HCT116 (cell line): ENCODE results near the gene NR2E1. TPM values are rescaled to one million over a fixed set of nuclear protein-coding genes. Genes with fewer than 3 reads are reported as not detected.

Experiments
- ATAC-seq: fragments of 200-7000 bp; cut with Tn5 transposase; 2 replicates; pipeline ENCODE4 v1.9.1; 2020; ENCODE audit warnings: mild to moderate bottlenecking, moderate library complexity
- BruUV-seq: library from RNA; stranded (reverse); fragments of 400-500 nt; replicated peaks from 2 replicates; lab custom pipeline; 2021; lab: Mats Ljungman, UMichigan
- CTCF ChIA-PET: fragments of 300-600 bp; sonication (Branson Sonifier 250); formaldehyde crosslinking; loops from one replicate; lab custom pipeline; 2021; ENCODE audit warnings: antibody characterized with exemption; lab: Charles Lee
- POLR2A ChIA-PET: fragments of 300-600, 350-600 bp; sonication (Branson Sonifier 250); formaldehyde crosslinking; loops from one replicate; lab custom pipeline; 2021; ENCODE audit warnings: antibody characterized with exemption; lab: Charles Lee
- RAD21 ChIA-PET, 2 experiments: fragments of 300-600 bp; sonication (Branson Sonifier 250); formaldehyde crosslinking; loops; one replicate each; lab custom pipeline; 2023; ENCODE audit warnings: low total read pairs in 2 of 2; ENCODE audit not compliant: uncharacterized antibody in 2 of 2, unreplicated experiment in 2 of 2, low non-redundant PET in 1 of 2; lab: Charles Lee
- DNase-seq: peaks from one replicate; pipeline ENCODE4 v3.0.0-alpha.2; 2010; ENCODE audit warnings: low read depth, low spot score
- H2AFZ ChIP-seq: fragments of 200-600 bp; shearing (Covaris generic), sonication (generic); 2 replicates; pipeline ENCODE4 v1.6.1; 2017; ENCODE audit warnings: low read depth, mixed run types, mixed read lengths, antibody characterized with exemption, low read length; ENCODE audit not compliant: poor library complexity, severe bottlenecking
- H3K27ac ChIP-seq: 2 replicates; pipeline ENCODE4 v1.5.1; 2012; ENCODE audit warnings: low read depth, low read length
- H3K27me3 ChIP-seq: fragments of 200-600 bp; sonication (generic); 2 replicates; pipeline ENCODE4 v1.6.1; 2016; ENCODE audit warnings: mixed run types, low read length, mixed read lengths; ENCODE audit not compliant: insufficient read depth
- H3K36me3 ChIP-seq, 2 experiments: fragments of 200-500 bp in 1 of 2; fragments of 200-600 bp in 1 of 2; sonication (Bioruptor generic) in 1 of 2; sonication (generic) in 1 of 2; 2 replicates each; pipeline versions ENCODE4 v1.5.1 to v1.6.1; 2014 to 2016; ENCODE audit warnings: low read length in 2 of 2, inconsistent platforms in 1 of 2, mixed read lengths in 1 of 2, mixed run types in 1 of 2; ENCODE audit not compliant: insufficient read depth in 2 of 2, control insufficient read depth in 1 of 2
- H3K4me1 ChIP-seq, 2 experiments: fragments of 200-600 bp in 1 of 2; sonication (generic) in 1 of 2; 2 replicates each; pipeline versions ENCODE4 v1.5.1 to v1.6.1; 2012 to 2017; ENCODE audit warnings: low read length in 2 of 2, inconsistent platforms in 1 of 2, mild to moderate bottlenecking in 1 of 2, mixed read lengths in 1 of 2, mixed run types in 1 of 2, moderate library complexity in 1 of 2; ENCODE audit not compliant: insufficient read depth in 2 of 2, control insufficient read depth in 1 of 2
- H3K4me2 ChIP-seq: fragments of 200-600 bp; sonication (generic); 2 replicates; pipeline ENCODE4 v1.6.1; 2017; ENCODE audit warnings: mixed run types, low read length, mixed read lengths
- H3K4me3 ChIP-seq, 2 experiments: fragments of 200-600 bp in 1 of 2; sonication (generic) in 1 of 2; replicated peaks in 1 of 2; 2 replicates each; pipeline ENCODE4 v1.5.1; 2011 to 2016; ENCODE audit warnings: low read length in 2 of 2, control low read depth in 1 of 2, low read depth in 1 of 2, mild to moderate bottlenecking in 1 of 2, mixed read lengths in 1 of 2, mixed run types in 1 of 2
- H3K79me2 ChIP-seq: fragments of 200-600 bp; sonication (generic); 2 replicates; pipeline ENCODE4 v1.6.1; 2017; ENCODE audit warnings: mild to moderate bottlenecking, mixed run types, low read length, moderate library complexity, mixed read lengths; ENCODE audit not compliant: insufficient read depth
- H3K9ac ChIP-seq: fragments of 200-600 bp; sonication (generic); 2 replicates; pipeline ENCODE4 v1.6.1; 2016; ENCODE audit warnings: low read length, mixed read lengths
- H3K9me2 ChIP-seq: fragments of 200-600 bp; sonication (generic), shearing (Covaris generic); 2 replicates; pipeline ENCODE4 v1.6.1; 2017; ENCODE audit warnings: mixed run types, mild to moderate bottlenecking, moderate library complexity; ENCODE audit not compliant: insufficient read depth
- H3K9me3 ChIP-seq, 2 experiments: fragments of 200-500 bp in 1 of 2; fragments of 200-600 bp in 1 of 2; sonication (Bioruptor generic) in 1 of 2; sonication (generic) in 1 of 2; 2 replicates each; pipeline ENCODE4 v1.6.1; 2014 to 2017; ENCODE audit warnings: low read length in 2 of 2, mixed read lengths in 2 of 2, inconsistent platforms in 1 of 2, low read depth in 1 of 2, mild to moderate bottlenecking in 1 of 2, mixed run types in 1 of 2, moderate library complexity in 1 of 2; ENCODE audit not compliant: control insufficient read depth in 1 of 2, insufficient read depth in 1 of 2
- H4K20me1 ChIP-seq: fragments of 200-600 bp; sonication (generic), shearing (Covaris generic); 2 replicates; pipeline ENCODE4 v1.6.1; 2017; ENCODE audit warnings: mixed run types, mild to moderate bottlenecking, moderate library complexity; ENCODE audit not compliant: insufficient read depth
- CBX3 ChIP-seq: IDR thresholded peaks from 2 replicates; pipeline ENCODE4 v1.6.1; 2012; ENCODE audit warnings: low read depth
- CEBPB ChIP-seq: IDR thresholded peaks from 2 replicates; pipeline ENCODE4 v1.6.1; 2012; ENCODE audit warnings: low read depth
- EGR1 ChIP-seq: IDR thresholded peaks from 2 replicates; pipeline ENCODE4 v1.6.1; 2012; ENCODE audit warnings: low read depth
- ELF1 ChIP-seq: IDR thresholded peaks from 2 replicates; pipeline ENCODE4 v1.6.1; 2012; ENCODE audit warnings: low read depth, borderline replicate concordance
- EZH2 ChIP-seq: fragments of 200-600 bp; sonication (generic); IDR thresholded peaks from 2 replicates; pipeline ENCODE4 v1.6.1; 2017; ENCODE audit warnings: antibody characterized with exemption, mixed run types
- FOSL1 ChIP-seq: IDR thresholded peaks from 2 replicates; pipeline ENCODE4 v1.6.1; 2012; ENCODE audit warnings: low read depth
- JUND ChIP-seq: IDR thresholded peaks from 2 replicates; pipeline ENCODE4 v1.6.1; 2012
- POLR2A ChIP-seq: IDR thresholded peaks from 2 replicates; pipeline ENCODE4 v1.7.0; 2011; ENCODE audit warnings: borderline replicate concordance; ENCODE audit not compliant: insufficient read depth, insufficient read length; ENCODE audit errors: extremely low read depth
- POLR2AphosphoS5 ChIP-seq: IDR thresholded peaks from 2 replicates; pipeline ENCODE4 v1.6.1; 2011; ENCODE audit warnings: mild to moderate bottlenecking, low read depth, low read length, moderate library complexity
- RAD21 ChIP-seq: IDR thresholded peaks from 2 replicates; pipeline ENCODE4 v1.6.1; 2012; ENCODE audit warnings: low read depth, mild to moderate bottlenecking
- SIN3A ChIP-seq: IDR thresholded peaks from 2 replicates; pipeline ENCODE4 v1.6.1; 2012; ENCODE audit warnings: low read depth
- SRF ChIP-seq: IDR thresholded peaks from 2 replicates; pipeline ENCODE4 v1.6.1; 2012; ENCODE audit warnings: low read depth
- TCF7L2 ChIP-seq: IDR thresholded peaks from 2 replicates; pipeline ENCODE4 v1.7.0; 2011; ENCODE audit warnings: borderline replicate concordance, inconsistent platforms; ENCODE audit not compliant: insufficient read depth, insufficient read length; ENCODE audit errors: extremely low read depth
- ZFX ChIP-seq: fragments of 450-650 bp; IDR thresholded peaks from 2 replicates; pipeline ENCODE4 v1.6.1; 2017
- ZNF274 ChIP-seq: fragments of 200-500 bp; sonication (Bioruptor generic); IDR thresholded peaks from 2 replicates; pipeline ENCODE4 v1.6.1; 2014; ENCODE audit warnings: mild to moderate bottlenecking, low read depth, low read length, inconsistent platforms
- intact Hi-C: fragments of 100-400 bp; cut with micrococcal nuclease; formaldehyde crosslinking; loops from 2 replicates; pipeline ENCODE4 v1.10.0; 2022
- total RNA-seq: library from RNA; stranded (reverse); gene quantifications from one replicate; pipeline ENCODE4 v1.2.1, GENCODE V29; 2021; ENCODE audit not compliant: unreplicated experiment
- TF ChIP-seq, protein P1 (sequence below): IDR thresholded peaks from 2 replicates; pipeline ENCODE4 v1.6.1; 2012
- TF ChIP-seq, protein P2 (sequence below): IDR thresholded peaks from 2 replicates; pipeline ENCODE4 v1.6.1; 2012; ENCODE audit warnings: low read depth
- TF ChIP-seq, protein P3 (sequence below), 3 experiments: fragments of 200-600 bp in 1 of 3; sonication (generic) in 1 of 3; IDR thresholded peaks in 2 of 3; conservative IDR thresholded peaks in 1 of 3; 2 replicates each; pipeline ENCODE4 v1.5.1; 2012 to 2017; ENCODE audit warnings: low read depth in 2 of 3, low read length in 2 of 3, antibody characterized with exemption in 1 of 3, borderline replicate concordance in 1 of 3, control low read depth in 1 of 3, mild to moderate bottlenecking in 1 of 3, mixed read lengths in 1 of 3, mixed run types in 1 of 3, moderate library complexity in 1 of 3; ENCODE audit not compliant: insufficient read depth in 1 of 3

NR2E1 gene
- total RNA-seq, 1 experiment from 2014 or later, result not detected

DNA sequence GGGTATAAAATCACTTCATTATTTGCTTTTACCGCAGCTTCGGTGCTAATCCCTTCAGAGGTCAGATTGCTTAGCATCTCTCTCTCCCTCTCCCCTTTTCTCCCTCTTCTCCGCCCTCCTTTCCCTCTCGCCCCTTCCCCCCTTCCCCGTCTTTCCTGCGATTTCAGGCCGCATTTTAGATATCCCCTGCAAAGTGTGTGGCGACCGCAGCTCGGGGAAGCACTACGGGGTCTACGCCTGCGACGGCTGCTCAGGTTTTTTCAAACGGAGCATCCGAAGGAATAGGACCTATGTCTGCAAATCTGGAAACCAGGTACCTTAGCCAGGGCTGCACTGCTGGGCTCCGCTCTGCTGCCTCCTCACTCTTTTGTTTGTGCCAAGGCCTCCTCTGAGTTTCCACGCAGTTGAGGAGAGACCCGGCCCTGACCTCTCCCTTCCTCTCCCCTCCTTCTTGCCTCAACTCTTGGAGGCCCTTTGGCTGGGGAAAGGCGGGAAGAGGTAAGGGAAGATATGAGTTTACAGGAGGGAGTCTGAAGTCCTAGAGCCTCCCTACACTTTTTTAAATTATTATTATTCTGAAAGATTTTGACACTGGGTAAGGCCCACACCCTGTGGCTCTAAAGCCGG lies 5.6 kb downstream of the NR2E1 start:
- no peaks in the 10 kb centered on the region for H4K20me1 ChIP-seq
- ChIA-PET CTCF (no interaction called here), POLR2A (no interaction called here), RAD21 (no interaction called here)
- no peaks in the 10 kb centered on the region for H3K9me2 ChIP-seq
- H3K27me3 ChIP-seq, result no peaks in the 10 kb centered on the region
- H2AFZ ChIP-seq, result no peak overlapping the region
- TF ChIP-seq FOSL1 (no peak), EGR1 (no peak), POLR2AphosphoS5 (no peak), SRF (no peak), RAD21 (no peak), TCF7L2 (no peak), CBX3 (no peak), ELF1 (no peak), ZNF274 (no peak), ZFX (no peak), CEBPB (no peak), POLR2A (no peak), JUND (no peak), SIN3A (no peak), EZH2 (no peak)
- TF ChIP-seq, protein P1, sequence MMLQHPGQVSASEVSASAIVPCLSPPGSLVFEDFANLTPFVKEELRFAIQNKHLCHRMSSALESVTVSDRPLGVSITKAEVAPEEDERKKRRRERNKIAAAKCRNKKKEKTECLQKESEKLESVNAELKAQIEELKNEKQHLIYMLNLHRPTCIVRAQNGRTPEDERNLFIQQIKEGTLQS, result no peak
- TF ChIP-seq, protein P2, sequence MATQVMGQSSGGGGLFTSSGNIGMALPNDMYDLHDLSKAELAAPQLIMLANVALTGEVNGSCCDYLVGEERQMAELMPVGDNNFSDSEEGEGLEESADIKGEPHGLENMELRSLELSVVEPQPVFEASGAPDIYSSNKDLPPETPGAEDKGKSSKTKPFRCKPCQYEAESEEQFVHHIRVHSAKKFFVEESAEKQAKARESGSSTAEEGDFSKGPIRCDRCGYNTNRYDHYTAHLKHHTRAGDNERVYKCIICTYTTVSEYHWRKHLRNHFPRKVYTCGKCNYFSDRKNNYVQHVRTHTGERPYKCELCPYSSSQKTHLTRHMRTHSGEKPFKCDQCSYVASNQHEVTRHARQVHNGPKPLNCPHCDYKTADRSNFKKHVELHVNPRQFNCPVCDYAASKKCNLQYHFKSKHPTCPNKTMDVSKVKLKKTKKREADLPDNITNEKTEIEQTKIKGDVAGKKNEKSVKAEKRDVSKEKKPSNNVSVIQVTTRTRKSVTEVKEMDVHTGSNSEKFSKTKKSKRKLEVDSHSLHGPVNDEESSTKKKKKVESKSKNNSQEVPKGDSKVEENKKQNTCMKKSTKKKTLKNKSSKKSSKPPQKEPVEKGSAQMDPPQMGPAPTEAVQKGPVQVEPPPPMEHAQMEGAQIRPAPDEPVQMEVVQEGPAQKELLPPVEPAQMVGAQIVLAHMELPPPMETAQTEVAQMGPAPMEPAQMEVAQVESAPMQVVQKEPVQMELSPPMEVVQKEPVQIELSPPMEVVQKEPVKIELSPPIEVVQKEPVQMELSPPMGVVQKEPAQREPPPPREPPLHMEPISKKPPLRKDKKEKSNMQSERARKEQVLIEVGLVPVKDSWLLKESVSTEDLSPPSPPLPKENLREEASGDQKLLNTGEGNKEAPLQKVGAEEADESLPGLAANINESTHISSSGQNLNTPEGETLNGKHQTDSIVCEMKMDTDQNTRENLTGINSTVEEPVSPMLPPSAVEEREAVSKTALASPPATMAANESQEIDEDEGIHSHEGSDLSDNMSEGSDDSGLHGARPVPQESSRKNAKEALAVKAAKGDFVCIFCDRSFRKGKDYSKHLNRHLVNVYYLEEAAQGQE, result no peak
- TF ChIP-seq, protein P3, sequence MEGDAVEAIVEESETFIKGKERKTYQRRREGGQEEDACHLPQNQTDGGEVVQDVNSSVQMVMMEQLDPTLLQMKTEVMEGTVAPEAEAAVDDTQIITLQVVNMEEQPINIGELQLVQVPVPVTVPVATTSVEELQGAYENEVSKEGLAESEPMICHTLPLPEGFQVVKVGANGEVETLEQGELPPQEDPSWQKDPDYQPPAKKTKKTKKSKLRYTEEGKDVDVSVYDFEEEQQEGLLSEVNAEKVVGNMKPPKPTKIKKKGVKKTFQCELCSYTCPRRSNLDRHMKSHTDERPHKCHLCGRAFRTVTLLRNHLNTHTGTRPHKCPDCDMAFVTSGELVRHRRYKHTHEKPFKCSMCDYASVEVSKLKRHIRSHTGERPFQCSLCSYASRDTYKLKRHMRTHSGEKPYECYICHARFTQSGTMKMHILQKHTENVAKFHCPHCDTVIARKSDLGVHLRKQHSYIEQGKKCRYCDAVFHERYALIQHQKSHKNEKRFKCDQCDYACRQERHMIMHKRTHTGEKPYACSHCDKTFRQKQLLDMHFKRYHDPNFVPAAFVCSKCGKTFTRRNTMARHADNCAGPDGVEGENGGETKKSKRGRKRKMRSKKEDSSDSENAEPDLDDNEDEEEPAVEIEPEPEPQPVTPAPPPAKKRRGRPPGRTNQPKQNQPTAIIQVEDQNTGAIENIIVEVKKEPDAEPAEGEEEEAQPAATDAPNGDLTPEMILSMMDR (IDR thresholded peaks at IDR 0.05 in 2 of 3, conservative IDR thresholded peaks at IDR 0.05 in 1 of 3; ENCODE audit: borderline replicate concordance in 1 of 3, insufficient read depth in 1 of 3, low read depth in 2 of 3, low read length in 2 of 3), result no peak
- H3K4me3 ChIP-seq, result no peak overlapping the region
- BruUV-seq, result no TSS peak
- no peaks in the 10 kb centered on the region for H3K4me1 ChIP-seq
- no peaks in the 10 kb centered on the region for H3K79me2 ChIP-seq
- H3K4me2 ChIP-seq, result no peak overlapping the region
- no peak for DNase-seq
- intact Hi-C loops, result no loop called here
- H3K36me3 ChIP-seq, result no peaks in the 10 kb centered on the region
- ATAC-seq, result no peak
- H3K9ac ChIP-seq, result no peak overlapping the region
- no peak overlapping the region for H3K27ac ChIP-seq
- no peaks in the 10 kb centered on the region for H3K9me3 ChIP-seq
